H1 (cell line): ENCODE results near the gene UBE2A.
A peak's percentile ranks its signal among the peaks of the same experiment; 100 is the strongest.

Source experiments
- CHD2 ChIP-seq: IDR thresholded peaks from 2 replicates; pipeline ENCODE4 v1.6.1; 2012; ENCODE audit warnings: low read length, improper control_type of control experiment
- EP300 ChIP-seq, 2 experiments: IDR thresholded peaks; 1 replicate in 1 of 2; 2 replicates in 1 of 2; pipeline ENCODE4 v1.6.1; 2011 to 2012; ENCODE audit warnings: low read depth in 2 of 2, low read length in 2 of 2, mild to moderate bottlenecking in 2 of 2, borderline replicate concordance in 1 of 2, inconsistent platforms in 1 of 2, moderate library complexity in 1 of 2
- EZH2 ChIP-seq: fragments of 200-600 bp; sonication (generic); IDR thresholded peaks from 2 replicates; pipeline ENCODE4 v1.7.1; 2012; ENCODE audit warnings: low read depth, mild to moderate bottlenecking, moderate library complexity, low read length, inconsistent platforms; ENCODE audit not compliant: severe bottlenecking
- HDAC6 ChIP-seq: IDR thresholded peaks from one replicate; pipeline ENCODE4 v1.7.1; 2012; ENCODE audit warnings: low read depth, mild to moderate bottlenecking, inconsistent platforms, low read length, moderate library complexity
- JUND ChIP-seq: IDR thresholded peaks from 2 replicates; pipeline ENCODE4 v1.6.1; 2011; ENCODE audit warnings: mild to moderate bottlenecking, improper control_type of control experiment, low read length
- POLR2A ChIP-seq, 2 experiments: IDR thresholded peaks; 1 replicate in 1 of 2; 2 replicates in 1 of 2; pipeline ENCODE4 v1.6.1; 2011; ENCODE audit warnings: low read depth in 2 of 2, low read length in 2 of 2, mild to moderate bottlenecking in 2 of 2; ENCODE audit errors: control extremely low read depth in 1 of 2
- RAD21 ChIP-seq, 2 experiments: IDR thresholded peaks in 1 of 2; conservative IDR thresholded peaks in 1 of 2; 2 replicates each; pipeline ENCODE4 v1.6.1; 2011; ENCODE audit warnings: low read depth in 2 of 2, low read length in 2 of 2, improper control_type of control experiment in 1 of 2, inconsistent platforms in 1 of 2, mild to moderate bottlenecking in 1 of 2, moderate library complexity in 1 of 2
- SAP30 ChIP-seq: fragments of 300-600 bp; sonication (generic); IDR thresholded peaks from 2 replicates; pipeline ENCODE4 v1.7.1; 2012; ENCODE audit warnings: low read length, moderate library complexity, mild to moderate bottlenecking, inconsistent platforms; ENCODE audit not compliant: insufficient read depth, insufficient replicate concordance
- SP1 ChIP-seq: IDR thresholded peaks from 2 replicates; pipeline ENCODE4 v1.6.1; 2011; ENCODE audit warnings: low read depth, low read length
- TF ChIP-seq, protein P1 (sequence below), 3 experiments: IDR thresholded peaks; 1 replicate in 2 of 3; 2 replicates in 1 of 3; pipeline versions ENCODE4 v1.5.1 to v1.6.1; 2011; ENCODE audit warnings: low read length in 3 of 3, mild to moderate bottlenecking in 3 of 3, inconsistent platforms in 2 of 3, low read depth in 1 of 3, moderate library complexity in 1 of 3; ENCODE audit not compliant: insufficient read depth in 1 of 3; ENCODE audit errors: control extremely low read depth in 1 of 3
- TF ChIP-seq, protein P2 (sequence below): IDR thresholded peaks from 2 replicates; pipeline ENCODE4 v1.6.1; 2012; ENCODE audit warnings: inconsistent platforms

DNA sequence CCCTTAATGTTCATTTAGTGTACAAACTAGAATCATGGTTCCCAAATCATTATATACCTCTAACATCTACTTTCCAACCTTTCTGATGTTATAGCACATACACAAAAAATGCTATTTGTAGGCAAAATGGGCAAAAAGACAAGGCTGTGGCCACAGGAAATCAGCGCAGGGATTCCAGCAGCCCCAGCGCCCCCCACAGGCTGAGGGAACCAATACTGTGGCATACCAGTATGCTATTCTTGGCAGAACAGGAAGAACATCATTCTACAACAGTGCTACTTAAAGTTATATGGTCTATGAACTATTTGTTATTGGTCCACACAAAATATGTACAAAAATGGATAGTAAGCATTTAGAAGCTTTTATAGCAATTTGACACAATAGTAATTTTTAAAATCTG lies 34.5 kb upstream of the UBE2A start:
- TF ChIP-seq CHD2 (no peak), RAD21 (IDR thresholded peaks at IDR 0.05 in 1 of 2, conservative IDR thresholded peaks at IDR 0.05 in 1 of 2; ENCODE audit: low read depth in 2 of 2, low read length in 2 of 2) (peak; percentile 18 to 34; a peak in 2 of 4 replicates), SP1 (no peak), EZH2 (no peak), POLR2A (IDR thresholded peaks at IDR 0.05; ENCODE audit: control extremely low read depth in 1 of 2, low read depth in 2 of 2, low read length in 2 of 2) (no peak), HDAC6 (no peak), JUND (no peak), EP300 (IDR thresholded peaks at IDR 0.05; ENCODE audit: borderline replicate concordance in 1 of 2, low read depth in 2 of 2, low read length in 2 of 2) (no peak), SAP30 (no peak)
- TF ChIP-seq, protein P1, sequence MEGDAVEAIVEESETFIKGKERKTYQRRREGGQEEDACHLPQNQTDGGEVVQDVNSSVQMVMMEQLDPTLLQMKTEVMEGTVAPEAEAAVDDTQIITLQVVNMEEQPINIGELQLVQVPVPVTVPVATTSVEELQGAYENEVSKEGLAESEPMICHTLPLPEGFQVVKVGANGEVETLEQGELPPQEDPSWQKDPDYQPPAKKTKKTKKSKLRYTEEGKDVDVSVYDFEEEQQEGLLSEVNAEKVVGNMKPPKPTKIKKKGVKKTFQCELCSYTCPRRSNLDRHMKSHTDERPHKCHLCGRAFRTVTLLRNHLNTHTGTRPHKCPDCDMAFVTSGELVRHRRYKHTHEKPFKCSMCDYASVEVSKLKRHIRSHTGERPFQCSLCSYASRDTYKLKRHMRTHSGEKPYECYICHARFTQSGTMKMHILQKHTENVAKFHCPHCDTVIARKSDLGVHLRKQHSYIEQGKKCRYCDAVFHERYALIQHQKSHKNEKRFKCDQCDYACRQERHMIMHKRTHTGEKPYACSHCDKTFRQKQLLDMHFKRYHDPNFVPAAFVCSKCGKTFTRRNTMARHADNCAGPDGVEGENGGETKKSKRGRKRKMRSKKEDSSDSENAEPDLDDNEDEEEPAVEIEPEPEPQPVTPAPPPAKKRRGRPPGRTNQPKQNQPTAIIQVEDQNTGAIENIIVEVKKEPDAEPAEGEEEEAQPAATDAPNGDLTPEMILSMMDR (IDR thresholded peaks at IDR 0.05; ENCODE audit: control extremely low read depth in 1 of 3, insufficient read depth in 1 of 3, low read depth in 1 of 3, low read length in 3 of 3), result peak; percentile 36 to 50 (median 39); a peak in 3 of 4 replicates
- TF ChIP-seq, protein P2, sequence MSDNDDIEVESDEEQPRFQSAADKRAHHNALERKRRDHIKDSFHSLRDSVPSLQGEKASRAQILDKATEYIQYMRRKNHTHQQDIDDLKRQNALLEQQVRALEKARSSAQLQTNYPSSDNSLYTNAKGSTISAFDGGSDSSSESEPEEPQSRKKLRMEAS, result no peak
